ENCODE measurements around the gene KCNQ2.

KCNQ2 gene

DNA sequence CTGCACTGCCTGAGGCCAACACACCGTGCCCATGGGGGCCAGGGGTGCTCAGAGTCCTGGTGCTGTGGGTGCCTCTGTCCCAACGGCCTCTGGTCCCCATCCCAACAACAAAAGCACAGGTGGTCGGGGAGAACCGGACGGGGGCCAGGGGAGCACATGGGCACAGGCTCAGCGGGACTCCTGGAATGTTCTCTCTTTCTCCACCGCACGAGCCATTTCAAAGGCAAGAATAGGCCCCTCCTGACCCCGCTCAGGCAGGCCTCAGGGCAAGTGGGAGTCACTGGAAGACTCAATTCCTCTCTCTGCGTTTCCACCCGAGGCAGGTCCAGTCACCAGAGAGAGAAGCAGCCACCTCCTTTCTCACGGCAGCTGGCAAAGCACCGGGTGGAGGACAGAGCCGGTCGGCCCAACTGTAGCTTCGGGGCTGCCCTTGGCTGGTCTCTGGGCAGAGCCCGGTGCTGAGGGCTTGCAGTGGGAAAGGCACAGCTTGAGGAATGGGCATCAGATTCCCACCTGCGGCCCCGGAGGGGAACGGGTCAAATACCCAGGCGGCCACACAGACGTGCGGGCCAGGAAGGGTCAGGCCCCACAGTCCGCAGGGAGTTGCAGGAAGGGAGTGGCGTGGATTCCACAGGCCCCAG, 55.2 kb downstream of the KCNQ2 start:
- no peak for DNase-seq (ENCODE audit: low read depth in 2 of 2)

DNA sequence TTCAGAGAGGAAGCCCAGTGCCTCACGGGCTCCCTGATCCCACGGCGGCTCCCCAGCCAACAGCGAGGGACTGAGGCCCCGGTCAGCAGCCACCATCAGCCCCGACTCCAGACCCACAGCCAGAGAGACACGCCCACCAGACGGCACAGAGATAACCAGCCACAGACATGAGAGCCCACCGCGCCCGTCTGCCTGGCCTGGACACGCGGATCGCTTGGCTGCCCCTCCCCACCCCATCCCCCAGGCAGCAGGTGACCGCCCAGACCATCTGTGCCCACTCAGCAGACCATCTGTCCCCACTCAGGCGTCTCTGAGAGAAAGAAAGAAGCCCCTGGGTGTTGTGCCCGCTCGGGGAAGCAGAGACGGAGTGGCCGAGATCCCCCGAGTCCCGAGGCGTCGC, 55.8 kb downstream of the KCNQ2 start:
- no peak for DNase-seq (ENCODE audit: low read depth in 2 of 2)

DNA sequence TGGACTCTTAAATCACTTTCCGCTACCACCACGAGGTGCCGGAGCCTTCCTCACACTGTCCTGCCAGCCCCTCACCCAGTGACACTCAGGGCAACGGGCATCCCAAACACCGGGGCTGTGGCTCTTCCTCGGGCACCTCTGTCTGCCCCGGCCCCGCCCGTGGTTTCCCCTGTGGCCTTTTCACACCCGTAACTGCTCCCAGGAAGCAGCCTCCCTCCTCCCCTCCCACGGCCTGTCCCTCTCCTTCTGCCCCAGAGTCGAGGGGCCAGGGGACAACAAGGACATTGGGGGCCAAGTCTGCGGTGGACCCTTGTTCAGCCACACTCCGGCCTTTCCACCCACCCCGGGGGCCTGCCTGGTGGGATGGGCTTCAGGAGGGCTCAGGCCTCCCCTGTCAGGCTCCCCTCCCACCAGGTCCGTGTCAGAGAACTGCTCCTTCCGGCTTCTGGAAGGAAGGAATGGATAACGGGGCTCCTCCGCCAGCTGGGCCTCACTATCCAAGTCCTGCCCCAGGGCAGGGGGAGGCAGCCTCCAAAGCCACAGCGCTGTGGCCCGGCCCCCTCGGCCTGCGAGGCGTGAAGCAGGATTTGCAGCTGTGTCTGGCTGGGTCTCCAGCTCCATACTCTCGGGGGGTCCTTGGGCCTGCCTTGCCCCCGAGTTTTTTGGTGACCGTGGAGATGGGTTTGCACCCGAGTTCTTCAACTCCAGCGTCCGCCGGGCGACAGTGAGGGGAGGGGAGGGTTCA, 56.6 kb downstream of the KCNQ2 start:
- DNase-seq (ENCODE audit: low read depth in 2 of 2) = no peak

DNA sequence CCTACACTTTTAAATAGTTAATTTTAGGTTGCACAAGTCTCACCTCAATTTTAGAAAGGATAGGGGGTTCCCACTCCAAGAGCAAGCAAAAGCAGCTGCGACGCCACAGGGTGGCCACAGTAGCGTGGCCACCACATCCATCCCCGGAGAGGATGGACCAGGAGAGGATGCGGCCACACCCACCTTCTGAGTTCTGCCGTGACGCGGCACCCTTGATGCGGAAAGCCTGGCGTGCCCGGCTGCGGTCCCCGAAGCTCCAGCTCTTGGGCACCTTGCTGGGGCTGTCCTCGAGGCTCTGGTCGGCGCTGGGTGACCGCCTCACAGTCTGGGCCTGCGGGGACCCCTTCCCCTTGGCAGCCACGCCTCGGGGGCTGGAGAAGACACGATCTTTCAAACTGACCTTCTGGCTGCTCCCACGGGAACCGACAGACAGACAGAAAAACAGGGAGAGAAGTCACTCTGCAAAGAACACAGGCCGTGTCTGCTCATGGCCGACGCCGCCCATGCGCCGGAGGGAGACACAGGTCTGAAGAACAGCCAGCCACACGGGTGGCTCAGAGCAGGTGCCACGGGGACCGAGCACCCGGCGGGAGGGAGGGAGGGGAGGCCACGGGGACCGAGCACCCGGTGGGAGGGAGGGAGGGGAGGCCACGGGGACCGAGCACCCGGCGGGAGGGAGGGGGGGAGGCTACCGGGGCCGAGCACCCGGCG, 57.6 kb downstream of the KCNQ2 start:
- DNase-seq (ENCODE audit: low read depth in 2 of 2) = no peak

DNA sequence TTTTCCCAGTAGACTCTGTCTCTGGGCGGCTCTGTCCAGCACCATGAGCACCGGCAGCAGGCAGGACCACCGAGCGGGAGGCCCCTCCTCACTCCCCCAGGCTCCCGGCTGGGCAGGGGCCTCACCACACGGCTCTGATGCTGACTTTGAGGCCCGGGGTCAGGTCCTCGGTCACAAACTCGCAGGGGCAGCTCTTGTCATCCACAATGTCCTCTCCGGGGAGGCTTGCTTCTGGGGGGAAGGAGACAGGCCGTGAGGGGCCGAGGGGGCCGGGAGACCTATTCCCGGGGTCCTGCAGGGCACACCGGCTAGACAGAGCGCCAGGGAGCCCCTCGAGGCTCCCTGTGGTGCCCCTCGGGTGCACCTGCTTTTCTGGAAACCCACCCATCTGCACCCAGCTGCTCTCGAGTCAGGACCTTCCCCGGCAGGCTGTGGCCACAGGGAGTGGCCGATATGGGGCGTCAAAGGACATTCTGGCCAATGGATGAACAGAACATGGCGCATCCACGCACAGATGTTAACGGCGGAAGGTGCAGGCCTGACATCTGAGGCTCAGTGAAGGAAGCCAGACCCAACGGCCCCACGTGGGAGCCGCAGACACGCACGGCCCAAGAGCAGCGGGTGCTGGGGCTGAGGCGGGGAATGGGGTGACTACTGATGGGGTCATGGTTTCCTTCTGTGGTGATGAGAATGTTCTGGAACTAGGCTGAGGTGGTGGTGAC, 58.3 kb downstream of the KCNQ2 start:
- no peak for DNase-seq (ENCODE audit: low read depth in 2 of 2)

DNA sequence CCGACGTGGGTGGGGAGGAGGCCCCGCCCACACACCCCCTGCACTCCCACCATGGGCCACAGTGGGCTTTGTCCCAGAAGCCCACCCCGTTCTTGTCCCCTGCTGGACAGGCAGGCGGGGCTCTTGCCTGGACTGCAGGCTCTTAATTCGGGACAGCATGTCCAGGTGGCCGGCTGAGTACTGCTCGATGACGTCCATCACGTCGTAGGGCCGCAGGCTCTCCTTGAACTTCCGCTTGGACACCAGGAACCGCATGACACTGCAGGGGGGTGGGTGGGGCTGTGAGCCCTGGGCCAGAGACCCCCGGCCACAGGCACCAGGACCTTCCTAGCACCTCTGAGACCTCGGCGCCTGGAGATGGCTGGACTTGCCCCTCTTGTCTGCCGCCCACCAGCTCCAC, 59.1 kb downstream of the KCNQ2 start:
- DNase-seq (ENCODE audit: low read depth in 2 of 2) = no peak

DNA sequence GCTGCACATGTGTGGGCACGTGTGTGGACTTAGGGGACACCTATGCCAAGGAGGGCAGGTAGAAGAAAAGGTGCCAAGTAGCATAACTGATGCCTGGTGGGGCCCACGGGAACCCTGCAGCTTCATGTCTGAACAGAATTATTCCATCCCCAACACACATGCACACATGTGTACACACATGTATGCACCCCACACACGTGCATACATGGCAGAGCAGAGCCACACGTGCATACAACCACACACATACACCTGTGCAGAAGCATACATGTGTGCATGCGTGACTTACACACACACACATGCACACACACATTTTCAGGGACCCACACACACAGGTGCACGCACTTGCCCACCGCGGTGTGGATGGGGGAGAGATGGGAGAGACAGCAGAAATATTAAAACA, 59.6 kb downstream of the KCNQ2 start:
- DNase-seq (ENCODE audit: low read depth in 2 of 2) = no peak

DNA sequence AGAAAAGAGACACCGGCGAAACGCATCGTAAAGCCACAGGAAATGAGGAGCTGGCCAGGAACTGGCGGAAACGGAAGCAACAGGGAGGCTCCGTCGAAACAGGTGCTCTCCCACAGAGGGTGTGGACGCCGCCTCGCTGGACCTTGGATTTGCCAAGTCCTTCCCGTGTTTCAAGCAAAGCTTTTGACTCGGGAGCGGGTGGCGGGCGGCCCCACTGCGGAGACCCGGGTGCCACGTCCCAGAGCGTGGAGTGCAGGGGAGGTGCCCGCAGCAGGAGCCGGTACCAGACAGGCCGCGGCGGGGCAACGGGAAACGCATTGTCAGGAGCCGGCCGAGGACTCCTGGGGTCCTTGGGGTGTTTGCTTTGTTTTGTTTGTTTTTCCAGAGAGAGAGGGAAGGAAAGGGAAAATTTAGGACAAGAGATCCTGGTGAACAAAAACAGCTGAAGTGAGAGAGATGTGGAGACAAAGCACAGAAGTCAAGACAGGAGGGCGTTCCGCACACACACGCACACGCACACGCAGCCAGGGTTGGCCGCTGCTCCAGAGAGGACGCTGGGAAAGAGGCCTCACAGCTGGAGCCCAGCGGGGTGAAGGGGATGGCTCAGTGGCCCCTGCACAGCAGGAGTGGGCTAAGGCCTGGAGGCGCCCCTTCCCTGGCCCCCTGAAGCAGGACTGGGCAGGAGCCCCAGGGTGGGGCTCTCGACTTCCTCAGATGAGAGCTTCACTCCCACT, 60.4 kb downstream of the KCNQ2 start:
- DNase-seq (ENCODE audit: low read depth in 2 of 2) = no peak

DNA sequence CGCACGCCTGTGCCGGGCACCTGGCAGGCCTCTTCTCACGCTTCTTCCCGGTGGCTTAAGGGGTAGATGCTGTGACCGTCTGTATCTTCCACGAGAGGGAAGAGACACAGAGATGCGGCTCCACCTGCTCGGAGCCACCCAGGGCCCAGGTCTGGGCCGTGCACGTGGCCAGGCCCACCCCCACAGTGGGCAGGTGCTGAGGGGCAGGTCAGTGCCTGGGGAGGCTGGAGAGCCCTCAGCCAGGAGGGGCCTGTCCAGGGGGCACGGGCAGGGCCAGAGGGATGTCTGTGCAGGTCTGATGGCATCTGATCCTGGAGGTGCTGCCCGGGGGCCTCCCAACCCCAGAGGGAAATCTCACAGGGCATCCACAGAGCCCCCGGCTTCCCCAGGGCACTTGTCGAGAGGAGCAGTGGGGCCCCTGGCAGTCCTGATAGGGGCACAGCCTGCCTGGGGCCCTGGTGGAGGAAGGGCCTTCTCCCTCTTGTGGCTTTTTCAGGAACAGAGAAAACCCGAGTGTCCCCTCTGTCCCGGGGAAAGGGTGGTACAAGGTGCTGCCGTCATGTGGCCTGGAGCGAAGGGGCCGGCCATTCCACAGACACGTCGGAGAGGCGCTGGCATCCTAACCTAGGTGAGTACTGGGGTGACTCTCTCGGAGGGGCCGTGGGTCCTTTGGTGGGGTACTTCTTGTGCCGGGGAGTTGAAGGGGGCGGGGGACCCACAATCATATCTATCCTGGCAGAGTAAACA, 61.1 kb downstream of the KCNQ2 start:
- no peak for DNase-seq (ENCODE audit: low read depth in 2 of 2)

DNA sequence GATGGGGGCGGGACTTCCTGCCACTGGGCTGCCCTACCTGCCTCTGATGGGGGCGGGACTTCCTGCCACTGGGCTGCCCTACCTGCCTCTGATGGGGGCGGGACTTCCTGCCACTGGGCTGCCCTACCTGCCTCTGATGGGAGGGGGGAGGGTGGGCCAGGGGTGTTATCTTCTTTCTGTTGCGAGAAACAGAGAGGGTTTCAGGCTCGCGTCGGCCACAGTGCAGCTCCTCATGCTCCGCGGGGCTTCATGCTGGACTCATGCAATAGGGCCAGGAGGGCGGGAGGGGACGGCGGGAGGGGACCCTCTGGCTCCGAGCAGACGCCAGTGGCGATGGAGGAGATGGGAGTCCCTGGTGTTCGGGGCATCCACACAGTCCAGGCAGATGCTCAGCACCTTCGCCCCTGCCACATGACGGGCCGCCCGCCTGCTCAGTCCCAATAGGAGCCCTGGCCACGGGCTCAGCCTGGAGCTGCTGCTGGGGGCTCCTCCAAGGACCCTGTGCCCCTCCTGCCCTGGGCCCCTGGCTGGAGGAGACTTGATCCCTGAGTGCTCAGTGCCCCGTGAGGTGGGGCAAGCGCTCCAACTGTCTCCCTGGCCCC, 62.5 kb downstream of the KCNQ2 start:
- no peak for DNase-seq (ENCODE audit: low read depth in 2 of 2)

DNA sequence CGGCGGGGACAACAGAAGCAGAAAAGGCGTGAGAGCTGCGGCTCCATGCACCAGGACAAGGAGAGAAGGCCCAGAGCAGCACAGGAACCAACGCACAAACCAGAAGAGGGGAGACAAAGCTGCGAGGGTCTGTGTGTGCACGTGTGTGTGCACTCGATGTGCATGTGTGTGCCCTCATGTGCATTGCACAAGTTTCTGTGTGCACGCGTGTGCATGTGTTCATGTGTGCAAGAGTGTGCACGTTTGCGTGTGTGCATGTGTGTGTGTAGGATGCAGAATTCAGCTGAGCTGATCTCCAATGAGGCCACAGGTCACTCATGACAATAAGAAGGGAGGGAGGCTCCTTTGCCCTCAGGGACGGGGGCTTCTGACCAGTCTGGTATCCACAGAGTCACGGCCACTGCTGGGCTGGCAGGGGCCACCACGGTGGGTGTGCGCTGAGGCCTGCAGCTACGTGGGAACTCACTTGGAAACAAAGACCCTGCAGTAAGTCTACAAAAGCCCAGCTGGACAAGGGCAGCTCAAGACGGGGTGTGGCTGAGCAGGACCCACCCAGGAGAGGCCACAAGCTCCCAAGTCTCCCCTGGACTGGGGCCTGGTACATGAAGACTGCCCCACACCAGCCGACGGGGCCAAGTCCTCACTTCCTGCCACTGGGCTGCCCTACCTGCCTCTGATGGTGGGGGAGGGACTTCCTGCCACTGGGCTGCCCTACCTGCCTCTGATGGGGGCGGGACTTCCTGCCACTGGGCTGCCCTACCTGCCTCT, 63.2 kb downstream of the KCNQ2 start:
- no peak for DNase-seq (ENCODE audit: low read depth in 2 of 2)

DNA sequence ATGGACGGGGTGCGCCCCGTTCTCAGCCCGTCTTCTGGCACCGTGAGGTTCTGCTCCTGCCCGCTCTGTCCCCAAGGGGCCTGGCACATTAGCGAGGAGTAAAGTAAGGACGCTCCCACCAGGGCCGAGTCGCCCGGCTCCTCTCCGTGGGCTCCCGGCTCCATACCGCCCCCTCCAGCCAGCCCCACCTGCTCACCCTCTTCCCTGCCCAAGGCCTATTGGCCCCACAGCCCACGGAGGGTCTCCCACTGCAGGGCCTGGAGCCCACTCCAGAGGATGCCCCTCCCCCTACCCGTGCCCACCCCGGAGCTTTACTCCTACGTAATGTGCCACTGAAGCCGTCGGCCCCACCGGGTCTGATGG, 63.8 kb downstream of the KCNQ2 start:
- no peak for DNase-seq (ENCODE audit: low read depth in 2 of 2)

DNA sequence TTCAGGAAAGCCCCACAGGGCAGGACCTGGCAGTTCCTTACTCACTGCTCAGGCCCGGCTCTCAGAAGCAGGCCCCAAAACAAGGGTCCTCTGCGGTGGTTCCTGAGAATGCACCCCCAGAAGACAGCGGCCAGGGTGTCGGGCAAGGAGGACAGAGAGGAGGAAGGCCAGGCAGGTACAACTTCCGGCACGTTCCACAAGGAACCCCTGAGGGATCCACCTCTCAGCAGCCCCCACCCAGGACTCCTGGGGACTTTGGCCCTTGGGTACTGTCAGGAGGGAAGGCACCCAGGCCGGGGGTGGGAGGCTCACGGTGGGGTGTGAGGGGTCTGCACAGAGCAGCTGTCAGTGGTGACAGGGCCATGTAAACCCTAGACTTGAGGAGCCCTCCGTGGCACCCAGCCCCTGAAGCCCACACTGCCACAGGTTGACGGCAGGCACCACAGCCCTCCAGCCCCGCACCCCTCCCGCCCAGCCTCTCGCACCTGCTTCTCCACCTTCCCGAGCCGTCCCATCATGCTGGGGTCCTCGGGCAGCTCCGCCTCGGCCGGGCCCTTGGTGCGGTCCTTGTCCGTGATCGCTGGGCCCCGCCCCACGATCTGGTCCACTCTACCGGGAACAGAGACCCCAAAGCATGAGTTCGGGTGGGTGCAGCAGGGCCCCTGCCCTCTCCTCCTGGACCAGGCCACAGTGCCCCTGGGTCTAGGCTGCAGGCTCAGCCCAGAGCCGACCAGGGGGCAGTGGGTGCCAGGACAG, 64.3 kb downstream of the KCNQ2 start:
- DNase-seq (ENCODE audit: low read depth in 2 of 2) = no peak

DNA sequence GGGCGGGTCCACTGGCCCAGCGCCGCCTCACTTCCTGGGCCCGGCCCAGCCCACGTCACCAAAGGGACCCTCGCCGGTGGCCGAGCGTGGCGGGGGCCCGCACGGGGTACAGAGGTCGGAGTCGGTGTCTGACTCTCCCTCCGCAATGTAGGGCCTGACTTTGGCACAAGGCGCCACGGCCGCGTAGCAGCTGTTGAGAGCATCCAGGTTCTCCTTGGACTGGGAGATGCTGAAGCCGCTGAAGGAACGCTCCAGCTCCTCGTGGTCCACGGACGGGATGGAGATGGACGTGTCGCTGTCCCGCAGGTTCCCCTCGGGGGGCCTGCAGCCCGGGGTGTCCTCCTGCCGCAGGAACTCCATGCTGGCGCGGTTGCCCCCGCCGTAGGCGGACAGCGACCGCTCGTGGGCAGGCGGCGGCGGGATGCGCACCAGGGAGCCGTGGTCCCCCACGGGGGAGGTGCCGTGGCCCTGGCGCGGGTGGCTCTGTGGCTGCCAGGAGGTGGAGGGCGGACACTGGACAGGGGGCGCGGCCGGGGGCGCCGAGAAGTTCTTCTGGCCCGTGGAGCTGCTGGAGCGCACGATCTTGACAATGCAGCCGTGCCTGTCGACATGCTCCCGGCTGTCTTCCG, 65.7 kb downstream of the KCNQ2 start:
- DNase-seq (ENCODE audit: low read depth in 2 of 2) = no peak

DNA sequence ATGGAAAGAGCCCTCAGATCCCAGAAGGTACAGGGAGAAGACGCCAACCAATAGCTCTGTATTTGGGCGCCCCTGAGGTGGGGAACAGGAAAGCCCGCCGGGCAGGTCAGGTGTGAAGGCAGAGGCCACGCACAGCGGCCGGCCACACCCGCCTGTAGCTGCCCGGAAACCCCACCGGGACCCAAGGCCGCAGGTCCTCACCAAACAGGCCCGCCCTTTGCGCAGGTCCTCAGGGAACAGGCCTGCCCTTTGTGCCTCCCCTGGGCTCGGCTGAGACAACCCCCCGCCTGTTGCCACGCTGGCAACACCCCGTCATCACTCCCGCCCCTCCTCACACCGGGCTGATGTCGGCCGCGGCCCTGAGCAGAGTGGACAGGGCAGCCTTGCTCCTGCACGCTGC, 66.4 kb downstream of the KCNQ2 start:
- DNase-seq (ENCODE audit: low read depth in 2 of 2) = no peak

DNA sequence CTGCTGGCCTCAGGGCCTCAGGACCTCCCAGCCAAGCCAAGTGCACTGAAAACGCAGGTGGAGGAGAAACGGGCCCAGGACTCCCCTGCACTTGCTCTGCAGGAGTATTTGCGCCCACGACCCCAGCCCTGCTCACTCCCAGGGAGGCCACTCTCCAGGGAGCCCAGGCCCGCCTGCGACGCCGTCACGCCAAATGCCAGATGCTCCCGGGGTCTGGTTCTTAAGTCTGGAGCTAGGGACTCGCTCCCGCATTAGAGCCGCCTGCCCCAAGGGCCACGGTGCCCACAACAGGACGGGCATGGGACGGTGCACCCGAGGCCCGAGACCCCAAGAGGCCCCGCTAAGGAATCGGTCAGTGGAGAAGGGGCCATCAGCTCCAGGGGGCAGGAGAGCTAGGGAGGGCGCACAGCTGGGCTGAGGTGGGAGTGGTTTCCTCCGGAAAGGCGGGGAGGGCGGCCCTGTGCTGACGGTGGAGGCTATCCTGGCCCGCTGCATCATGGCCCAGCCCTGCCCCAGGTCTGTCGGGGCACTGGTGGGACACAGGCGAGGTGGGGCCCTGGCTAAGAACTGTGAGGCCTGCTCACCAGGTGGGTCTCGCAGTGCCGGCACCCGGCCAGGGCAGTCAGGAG, 67.2 kb downstream of the KCNQ2 start:
- DNase-seq (ENCODE audit: low read depth in 2 of 2) = no peak

DNA sequence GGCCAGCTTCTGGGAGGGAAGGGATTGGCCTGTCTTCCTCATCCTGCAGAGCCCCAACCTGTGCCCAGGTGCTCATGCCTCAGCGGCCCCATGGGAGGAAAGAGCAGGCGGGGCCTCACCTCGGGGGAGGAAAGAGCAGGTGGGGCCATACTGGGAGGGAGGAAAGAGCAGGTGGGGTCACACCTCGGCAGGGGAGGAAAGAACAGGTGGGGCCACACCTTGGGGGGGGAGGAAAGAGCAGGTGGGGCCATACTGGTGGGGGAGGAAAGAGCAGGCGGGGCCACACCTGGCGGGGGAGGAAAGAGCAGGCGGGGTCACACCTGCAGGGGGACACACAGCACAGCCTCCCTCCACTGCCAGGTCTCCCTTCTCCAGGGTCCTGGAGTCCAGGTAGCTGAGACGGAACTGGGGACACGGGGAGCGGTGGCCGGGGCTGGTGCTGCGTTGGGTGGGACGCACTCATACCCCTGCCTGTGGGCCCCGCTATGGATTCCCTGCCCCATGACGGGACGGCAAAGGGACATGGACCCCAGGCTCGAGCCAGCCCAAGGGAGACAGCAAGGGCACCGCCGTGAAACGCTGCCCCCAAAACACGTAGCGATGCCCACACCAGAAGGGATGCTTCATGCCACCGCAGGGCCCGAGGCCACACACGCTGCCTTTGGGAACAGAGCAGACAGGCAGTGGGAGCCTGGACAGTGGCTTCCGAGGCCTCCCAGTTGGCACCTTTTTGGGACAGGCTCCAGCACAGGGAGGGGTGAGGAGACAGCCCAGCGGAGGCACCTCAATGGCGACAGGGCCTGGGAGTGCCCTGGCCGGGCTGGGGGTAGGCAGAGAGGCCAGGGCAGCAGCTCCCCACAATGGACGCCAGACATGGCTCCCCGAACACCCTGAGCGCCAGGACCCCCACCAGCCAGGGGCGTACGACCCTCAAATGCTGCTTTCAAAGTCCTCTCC, 68.0 kb downstream of the KCNQ2 start:
- no peak for DNase-seq (ENCODE audit: low read depth in 2 of 2)

All from stimulated activated CD4-positive, alpha-beta T cell treated with anti-CD3 and anti-CD28 coated beads, Interleukin-1b, Interleukin-23, amount 100 ng/mL, for 4 hours (primary cell).